WI38 (cell line): ENCODE measurements around the gene CREG1.
"Not testable (repeated sequence)": the region's sequence is repeated elsewhere in the genome, so short reads cannot be mapped to it uniquely, and the experiment has no call there.

Experiments
- H3K4me3 ChIP-seq: 2 replicates; pipeline ENCODE4 v1.5.1; 2011; ENCODE audit warnings: low read depth, mild to moderate bottlenecking, control low read depth, low read length
- CTCF ChIP-seq: IDR thresholded peaks from 2 replicates; pipeline ENCODE4 v1.5.1; 2012; ENCODE audit warnings: low read depth, mild to moderate bottlenecking, control low read depth, low read length

The CREG1 gene

GRCh38 chr1:167564612-167565270 is 11.2 kb upstream of the CREG1 start:
- no peak overlapping the region for H3K4me3 ChIP-seq

DNA sequence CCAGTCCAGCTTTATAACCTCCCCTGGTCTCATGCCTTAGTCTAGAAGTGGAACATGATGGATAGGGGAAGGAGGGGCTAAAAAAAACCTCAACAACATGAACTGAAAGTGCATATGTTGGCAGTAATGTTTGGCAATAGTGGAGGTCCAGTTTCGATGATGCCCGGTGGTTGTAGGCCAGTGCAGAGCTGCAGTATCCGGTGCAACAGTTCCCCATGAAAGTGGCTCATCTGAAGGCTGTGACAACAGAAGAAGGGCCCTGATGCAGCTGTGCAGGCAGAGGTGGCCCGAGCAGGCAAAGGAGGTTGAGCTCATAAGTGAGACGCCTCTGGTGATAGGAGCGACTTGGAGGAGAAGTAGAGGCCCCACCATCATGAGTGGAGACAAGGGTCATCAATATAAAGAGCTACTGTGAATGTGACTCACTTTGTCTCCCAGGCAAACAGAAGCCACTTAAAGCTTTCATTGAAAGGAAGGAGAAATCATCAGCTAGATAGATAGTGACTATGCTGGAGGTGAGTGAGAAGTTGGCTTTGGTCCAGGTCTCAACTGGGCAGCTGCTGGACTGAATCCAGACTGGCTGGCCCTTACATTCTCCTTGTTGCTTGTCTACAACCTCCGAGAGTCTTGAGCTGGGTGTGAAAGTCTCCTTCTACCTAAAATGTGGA is 10.2 kb upstream of the CREG1 start:
- H3K4me3 ChIP-seq, result no peak overlapping the region

More at GRCh38 chr1:167564612-167565270, 11.2 kb upstream of the CREG1 start:
- TF ChIP-seq CTCF, result no peak

DNA sequence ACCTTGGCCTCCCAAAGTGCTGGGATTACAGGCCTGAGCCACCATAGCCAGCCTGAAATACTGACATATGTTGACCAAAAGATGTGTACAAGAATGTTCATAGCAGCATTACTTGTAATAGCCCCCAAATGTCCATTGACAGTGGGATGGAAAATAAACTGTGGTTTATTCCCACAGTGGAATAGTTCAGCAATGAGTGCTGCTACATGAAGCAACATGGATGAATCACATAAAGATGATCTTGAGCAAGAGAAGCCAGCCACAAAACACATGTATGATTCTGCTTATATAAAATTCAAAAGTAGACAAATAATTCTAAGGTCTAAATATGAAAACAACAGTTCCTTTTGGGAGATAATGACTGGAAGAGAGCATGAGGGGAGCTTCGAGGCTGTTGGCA is 9.1 kb upstream of the CREG1 start:
- TF ChIP-seq CTCF, result no peak
- H3K4me3 ChIP-seq, result no peak overlapping the region

More for the DNA sequence above, 10.2 kb upstream of the CREG1 start:
- no peak for TF ChIP-seq CTCF

GRCh38 chr1:167561753-167562152 is 8.2 kb upstream of the CREG1 start:
- no peak for TF ChIP-seq CTCF
- no peak overlapping the region for H3K4me3 ChIP-seq

DNA sequence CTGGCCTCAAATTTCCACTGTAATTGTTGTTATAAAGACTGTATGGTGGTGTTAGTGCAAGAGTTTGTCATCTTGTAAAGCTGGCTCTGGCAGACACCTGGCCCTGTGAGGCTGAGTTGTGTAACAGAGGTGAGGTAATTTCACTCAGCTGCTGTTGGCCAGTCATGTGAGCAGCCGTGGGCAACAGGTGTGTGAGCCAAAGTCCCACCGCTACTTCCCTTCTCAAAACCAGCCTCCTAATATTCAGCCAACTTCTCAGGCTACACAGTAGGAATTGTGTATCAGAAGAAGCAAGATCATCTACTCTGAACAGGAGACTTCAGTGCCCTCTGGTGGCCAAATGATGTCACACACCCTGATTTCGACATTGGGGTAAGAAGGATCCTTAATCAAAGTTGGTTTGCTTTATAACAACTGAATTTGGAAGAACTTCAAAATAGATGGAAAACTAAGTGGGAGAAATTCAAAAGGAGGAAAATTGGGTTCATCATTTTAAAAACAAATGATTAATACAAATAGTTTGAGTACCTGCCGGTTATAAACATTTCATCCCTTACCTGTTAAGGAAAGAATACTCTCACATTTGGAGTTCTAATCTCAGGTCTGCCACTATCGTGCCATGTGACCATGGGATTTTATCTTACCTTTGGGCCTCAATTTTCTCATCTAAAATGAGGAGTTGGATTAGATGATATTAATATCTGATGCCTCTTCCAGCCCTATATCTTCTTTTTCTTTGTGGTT is 2.6 kb upstream of the CREG1 start:
- no peak overlapping the region for H3K4me3 ChIP-seq
- peak; percentile 65 for TF ChIP-seq CTCF

DNA sequence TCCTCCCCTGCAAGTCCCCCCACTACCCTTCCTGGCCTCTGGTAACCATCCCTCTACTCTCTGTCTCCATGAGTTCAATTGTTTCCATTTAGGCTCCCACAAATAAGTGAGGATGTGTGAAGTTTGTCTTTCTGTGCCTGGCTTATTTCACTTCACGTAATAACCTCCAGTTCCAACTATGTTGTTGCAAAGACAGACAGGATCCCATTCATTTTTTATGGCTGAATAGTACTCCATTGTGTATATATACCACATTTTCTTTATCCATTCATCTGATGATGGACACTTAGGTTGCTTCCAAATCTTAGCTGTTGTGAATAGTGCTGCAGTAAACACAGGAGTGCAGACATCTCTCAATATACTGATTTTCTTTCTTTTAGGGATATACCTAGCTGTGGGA is 1.5 kb upstream of the CREG1 start:
- H3K4me3 ChIP-seq, result not testable (repeated sequence)

DNA sequence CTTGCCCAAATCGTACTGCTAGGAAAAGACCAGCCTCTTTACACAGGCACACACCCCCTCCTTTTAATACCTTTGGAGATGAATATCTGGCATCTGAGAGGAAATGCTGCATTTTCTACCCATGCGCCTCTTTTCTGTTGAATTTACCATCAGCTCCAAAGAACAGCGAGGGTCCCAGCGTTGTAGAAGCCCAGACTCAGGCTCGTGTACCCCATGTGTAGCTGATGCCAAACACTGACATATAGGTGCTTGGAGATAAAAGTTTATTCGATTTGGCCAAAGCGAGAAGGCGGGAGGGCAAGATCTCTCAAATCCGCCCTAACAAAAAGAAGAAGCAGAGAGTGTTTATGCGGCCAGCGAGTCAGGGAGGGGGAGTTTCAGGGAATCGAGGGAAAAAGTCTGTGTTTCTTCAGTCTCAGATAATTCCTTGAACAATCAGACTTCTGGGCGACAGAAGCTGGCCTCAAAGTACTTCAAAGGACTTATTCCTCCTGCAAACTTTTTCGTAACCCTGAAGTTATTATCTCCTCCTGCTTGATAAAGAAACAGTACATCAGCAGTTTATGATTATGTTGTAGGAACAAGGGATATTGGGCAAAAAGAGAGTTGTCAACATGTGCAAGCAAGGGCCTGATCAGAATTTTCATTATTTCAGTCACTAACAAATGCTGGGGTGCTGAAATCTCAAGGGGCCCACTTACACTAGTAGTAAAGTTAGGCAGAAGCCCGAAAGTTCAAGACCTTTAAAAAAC is 642 bp upstream of the CREG1 start:
- peak overlapping the region; percentile 46 for H3K4me3 ChIP-seq
- TF ChIP-seq CTCF, result no peak
